ENCODE data around the gene TNS1. TPM values are rescaled to one million over a fixed set of nuclear protein-coding genes. Genes with fewer than 3 reads are reported as not detected.

Gene TNS1
- total RNA-seq, 1 experiment from 2014 or later = 6.2 TPM

DNA sequence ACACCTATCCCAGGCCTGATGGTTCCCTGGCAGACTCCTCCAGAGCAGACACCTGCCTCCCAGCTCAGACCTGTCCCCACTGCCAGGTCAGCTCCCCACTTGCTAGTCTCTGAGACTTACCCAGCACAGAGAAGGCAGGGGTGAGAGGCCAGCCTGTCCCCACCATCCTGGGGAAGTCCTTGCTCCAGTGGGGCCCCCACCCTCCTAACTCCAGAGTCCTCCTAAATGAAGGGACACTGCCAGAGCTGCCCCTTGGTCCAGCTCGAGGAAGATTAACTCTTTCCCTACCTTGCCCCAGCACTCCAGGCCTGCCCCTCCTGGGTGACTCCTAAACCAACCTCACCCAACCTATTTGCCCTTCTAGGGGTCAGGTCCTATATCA, 30.4 kb upstream of the TNS1 start (continued):
- TF ChIP-seq, protein P1, sequence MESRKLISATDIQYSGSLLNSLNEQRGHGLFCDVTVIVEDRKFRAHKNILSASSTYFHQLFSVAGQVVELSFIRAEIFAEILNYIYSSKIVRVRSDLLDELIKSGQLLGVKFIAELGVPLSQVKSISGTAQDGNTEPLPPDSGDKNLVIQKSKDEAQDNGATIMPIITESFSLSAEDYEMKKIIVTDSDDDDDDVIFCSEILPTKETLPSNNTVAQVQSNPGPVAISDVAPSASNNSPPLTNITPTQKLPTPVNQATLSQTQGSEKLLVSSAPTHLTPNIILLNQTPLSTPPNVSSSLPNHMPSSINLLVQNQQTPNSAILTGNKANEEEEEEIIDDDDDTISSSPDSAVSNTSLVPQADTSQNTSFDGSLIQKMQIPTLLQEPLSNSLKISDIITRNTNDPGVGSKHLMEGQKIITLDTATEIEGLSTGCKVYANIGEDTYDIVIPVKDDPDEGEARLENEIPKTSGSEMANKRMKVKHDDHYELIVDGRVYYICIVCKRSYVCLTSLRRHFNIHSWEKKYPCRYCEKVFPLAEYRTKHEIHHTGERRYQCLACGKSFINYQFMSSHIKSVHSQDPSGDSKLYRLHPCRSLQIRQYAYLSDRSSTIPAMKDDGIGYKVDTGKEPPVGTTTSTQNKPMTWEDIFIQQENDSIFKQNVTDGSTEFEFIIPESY (IDR thresholded peaks at IDR 0.05; ENCODE audit: extremely low read depth, insufficient replicate concordance, low read length) = no peak
- TF ChIP-seq, protein P2, sequence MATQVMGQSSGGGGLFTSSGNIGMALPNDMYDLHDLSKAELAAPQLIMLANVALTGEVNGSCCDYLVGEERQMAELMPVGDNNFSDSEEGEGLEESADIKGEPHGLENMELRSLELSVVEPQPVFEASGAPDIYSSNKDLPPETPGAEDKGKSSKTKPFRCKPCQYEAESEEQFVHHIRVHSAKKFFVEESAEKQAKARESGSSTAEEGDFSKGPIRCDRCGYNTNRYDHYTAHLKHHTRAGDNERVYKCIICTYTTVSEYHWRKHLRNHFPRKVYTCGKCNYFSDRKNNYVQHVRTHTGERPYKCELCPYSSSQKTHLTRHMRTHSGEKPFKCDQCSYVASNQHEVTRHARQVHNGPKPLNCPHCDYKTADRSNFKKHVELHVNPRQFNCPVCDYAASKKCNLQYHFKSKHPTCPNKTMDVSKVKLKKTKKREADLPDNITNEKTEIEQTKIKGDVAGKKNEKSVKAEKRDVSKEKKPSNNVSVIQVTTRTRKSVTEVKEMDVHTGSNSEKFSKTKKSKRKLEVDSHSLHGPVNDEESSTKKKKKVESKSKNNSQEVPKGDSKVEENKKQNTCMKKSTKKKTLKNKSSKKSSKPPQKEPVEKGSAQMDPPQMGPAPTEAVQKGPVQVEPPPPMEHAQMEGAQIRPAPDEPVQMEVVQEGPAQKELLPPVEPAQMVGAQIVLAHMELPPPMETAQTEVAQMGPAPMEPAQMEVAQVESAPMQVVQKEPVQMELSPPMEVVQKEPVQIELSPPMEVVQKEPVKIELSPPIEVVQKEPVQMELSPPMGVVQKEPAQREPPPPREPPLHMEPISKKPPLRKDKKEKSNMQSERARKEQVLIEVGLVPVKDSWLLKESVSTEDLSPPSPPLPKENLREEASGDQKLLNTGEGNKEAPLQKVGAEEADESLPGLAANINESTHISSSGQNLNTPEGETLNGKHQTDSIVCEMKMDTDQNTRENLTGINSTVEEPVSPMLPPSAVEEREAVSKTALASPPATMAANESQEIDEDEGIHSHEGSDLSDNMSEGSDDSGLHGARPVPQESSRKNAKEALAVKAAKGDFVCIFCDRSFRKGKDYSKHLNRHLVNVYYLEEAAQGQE (IDR thresholded peaks at IDR 0.05; ENCODE audit: low read depth) = no peak
- no peak for TF ChIP-seq RAD21 (IDR thresholded peaks at IDR 0.05; ENCODE audit: low read depth)
- TF ChIP-seq JUND (IDR thresholded peaks at IDR 0.05) = no peak

DNA sequence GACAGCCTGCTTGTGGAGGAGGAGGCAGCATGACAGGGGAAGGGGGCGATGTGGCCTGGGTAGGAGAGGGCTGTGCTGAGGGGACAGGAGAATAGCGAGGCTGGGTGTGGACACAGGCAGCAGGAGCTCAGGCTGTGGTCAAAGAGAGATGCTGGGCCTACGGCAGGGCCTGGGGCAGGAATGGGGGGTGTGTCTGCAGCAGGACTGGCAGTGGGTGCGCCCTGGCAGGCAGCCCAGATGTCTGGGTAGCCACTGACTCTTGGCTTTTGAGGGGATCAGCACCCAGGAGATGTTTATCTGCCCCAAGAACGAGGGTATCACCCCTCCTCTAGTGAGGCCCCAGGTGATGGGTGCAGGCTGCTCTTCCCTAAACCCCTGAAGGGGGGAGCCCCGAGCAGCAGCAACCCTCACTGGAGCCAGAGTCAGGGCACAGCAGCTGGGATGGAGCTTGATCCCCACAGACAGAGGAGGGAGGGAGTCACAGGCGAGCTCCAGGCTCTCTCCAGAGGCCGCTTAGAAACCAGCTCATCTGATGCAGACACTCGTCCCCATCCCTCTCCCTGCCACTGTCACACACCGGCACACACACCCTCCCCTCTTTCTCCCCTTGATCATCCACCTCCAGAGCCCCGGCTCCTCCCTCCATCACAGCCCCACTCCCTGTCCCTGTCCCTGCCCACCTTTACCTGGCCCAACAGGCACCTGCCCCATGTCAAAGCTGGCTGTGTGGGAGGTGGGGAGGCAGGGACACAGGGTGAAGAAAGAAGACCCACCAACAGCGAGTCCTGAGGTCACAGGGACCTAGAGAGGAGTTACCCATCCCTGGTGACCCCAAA, 29.8 kb upstream of the TNS1 start:
- ChIA-PET CTCF (interaction anchor here (1.3 to 2.3 kb wide), 3 partner anchors 38 to 247 kb away, joined by 3 to 12 read pairs (median 8); no protein-coding TSS in a partner anchor), POLR2A (no interaction called here), RAD21 (ENCODE audit: low non-redundant PET in 1 of 2, low total read pairs in 2 of 2, uncharacterized antibody in 2 of 2, unreplicated experiment in 2 of 2) (no interaction called here)
- peaks cover 10% of the 10 kb centered on the region; the same call in 1 of the 2 replicates for H3K27me3 ChIP-seq (ENCODE audit: insufficient read depth, low read length)
- H4K20me1 ChIP-seq (ENCODE audit: insufficient read depth) = no peaks in the 10 kb centered on the region
- H3K9me3 ChIP-seq (ENCODE audit: control insufficient read depth in 1 of 2, insufficient read depth in 1 of 2, low read depth in 1 of 2, low read length in 2 of 2) = no peaks in the 10 kb centered on the region
- no peak overlapping the region for H3K9ac ChIP-seq (ENCODE audit: low read length)
- H3K27ac ChIP-seq (ENCODE audit: low read depth, low read length) = no peak overlapping the region
- H3K4me2 ChIP-seq (ENCODE audit: low read length) = no peak overlapping the region
- H3K4me3 ChIP-seq (replicated peaks in 1 of 2; ENCODE audit: low read depth in 1 of 2, low read length in 2 of 2) = no peak overlapping the region
- H3K4me1 ChIP-seq (ENCODE audit: control insufficient read depth in 1 of 2, insufficient read depth in 2 of 2, low read length in 2 of 2) = peaks cover 0 to 4% of the 10 kb centered on the region in 2 experiments; a peak in 1 of 4 replicates
- H3K79me2 ChIP-seq (ENCODE audit: insufficient read depth, low read length) = no peaks in the 10 kb centered on the region
- H3K36me3 ChIP-seq (ENCODE audit: control insufficient read depth in 1 of 2, insufficient read depth in 2 of 2, low read length in 2 of 2) = no peaks in the 10 kb centered on the region
- DNase-seq (ENCODE audit: low read depth, low spot score) (no peak), ATAC-seq (no peak)
- TF ChIP-seq TCF7L2 (IDR thresholded peaks at IDR 0.05; ENCODE audit: borderline replicate concordance, extremely low read depth, insufficient read depth, insufficient read length) (no peak), YY1 (IDR thresholded peaks at IDR 0.05; ENCODE audit: extremely low read depth, insufficient replicate concordance, low read depth, low read length) (no peak), ZFX (IDR thresholded peaks at IDR 0.05) (no peak), SP1 (IDR thresholded peaks at IDR 0.05; ENCODE audit: low read depth) (no peak), EZH2phosphoT487 (IDR thresholded peaks at IDR 0.05; ENCODE audit: borderline replicate concordance) (no peak), EGR1 (IDR thresholded peaks at IDR 0.05; ENCODE audit: low read depth) (no peak), ELF1 (IDR thresholded peaks at IDR 0.05; ENCODE audit: borderline replicate concordance, low read depth) (no peak)
- H2AFZ ChIP-seq (ENCODE audit: low read depth, low read length, poor library complexity, severe bottlenecking) = no peak overlapping the region
- intact Hi-C loops (cut with micrococcal nuclease) = no loop called here
- no TSS peak for BruUV-seq (replicated peaks)
- no peaks in the 10 kb centered on the region for H3K9me2 ChIP-seq (ENCODE audit: insufficient read depth)

Measured in HCT116 (cell line).